HepG2 (cell line): ENCODE data around the gene TMEM185B. TPM values are rescaled to one million over a fixed set of nuclear protein-coding genes. Genes with fewer than 3 reads are reported as not detected.

ENCODE experiments used
- HDAC1 ChIP-seq: sonication (generic); formaldehyde crosslinking; IDR thresholded peaks from 2 replicates; pipeline ENCODE4 v1.5.1; 2020; ENCODE audit warnings: mild to moderate bottlenecking, missing genetic modification reagents
- JARID2 ChIP-seq: sonication (generic); formaldehyde crosslinking; IDR thresholded peaks from 2 replicates; pipeline ENCODE4 v1.8.1; 2023; ENCODE audit warnings: missing genetic modification reagents, inconsistent platforms; ENCODE audit not compliant: insufficient replicate concordance
- POLR2A ChIP-seq, 2 experiments: IDR thresholded peaks; 2 replicates each; pipeline ENCODE4 v1.6.1; 2011; ENCODE audit warnings: low read depth in 2 of 2, low read length in 2 of 2, mild to moderate bottlenecking in 1 of 2, moderate library complexity in 1 of 2; ENCODE audit not compliant: insufficient read depth in 1 of 2
- RELA ChIP-seq: sonication (generic); formaldehyde crosslinking; IDR thresholded peaks from 2 replicates; pipeline ENCODE4 v1.4.0; 2020; ENCODE audit warnings: missing genetic modification reagents
- RFX5 ChIP-seq: IDR thresholded peaks from 2 replicates; pipeline ENCODE4 v1.6.1; 2011; ENCODE audit warnings: low read depth, low read length, improper control_type of control experiment
- U2AF1 ChIP-seq: fragments of 200-400 bp; formaldehyde crosslinking; optimal IDR thresholded peaks from 2 replicates; pipeline ENCODE3; 2017; ENCODE audit warnings: mild to moderate bottlenecking, low read depth, low read length
- ZKSCAN5 ChIP-seq: sonication (generic); formaldehyde crosslinking; IDR thresholded peaks from 2 replicates; pipeline ENCODE4 v1.5.1; 2020; ENCODE audit warnings: mild to moderate bottlenecking, missing genetic modification reagents
- ZMYM3 ChIP-seq: sonication (generic); formaldehyde crosslinking; IDR thresholded peaks from 2 replicates; pipeline ENCODE4 v1.5.1; 2020; ENCODE audit warnings: mild to moderate bottlenecking, missing genetic modification reagents
- ZNF230 ChIP-seq: sonication (generic); formaldehyde crosslinking; IDR thresholded peaks from 2 replicates; pipeline ENCODE4 v1.4.0; 2020; ENCODE audit warnings: mild to moderate bottlenecking, missing genetic modification reagents
- ZNF235 ChIP-seq: sonication (generic); formaldehyde crosslinking; IDR thresholded peaks from 2 replicates; pipeline ENCODE4 v1.8.1; 2023; ENCODE audit warnings: mild to moderate bottlenecking, missing genetic modification reagents, borderline replicate concordance
- ZNF292 ChIP-seq: sonication (generic); formaldehyde crosslinking; IDR thresholded peaks from 2 replicates; pipeline ENCODE4 v1.8.1; 2022; ENCODE audit warnings: mild to moderate bottlenecking, low read depth, missing genetic modification reagents, borderline replicate concordance
- ZNF30 ChIP-seq: sonication (generic); formaldehyde crosslinking; IDR thresholded peaks from 2 replicates; pipeline ENCODE4 v1.5.0; 2020; ENCODE audit warnings: mild to moderate bottlenecking, missing genetic modification reagents
- ZNF329 ChIP-seq: sonication (generic); formaldehyde crosslinking; IDR thresholded peaks from 2 replicates; pipeline ENCODE4 v1.9.0; 2021; ENCODE audit warnings: low read depth, mild to moderate bottlenecking, missing genetic modification reagents
- ZNF543 ChIP-seq: sonication (generic); formaldehyde crosslinking; IDR thresholded peaks from 2 replicates; pipeline ENCODE4 v1.4.0; 2020; ENCODE audit warnings: mild to moderate bottlenecking, missing genetic modification reagents
- ZNF577 ChIP-seq: sonication (generic); formaldehyde crosslinking; IDR thresholded peaks from 2 replicates; pipeline ENCODE4 v1.4.0; 2020; ENCODE audit warnings: mild to moderate bottlenecking, low read depth, missing genetic modification reagents, borderline replicate concordance
- ZNF652 ChIP-seq: IDR thresholded peaks from 2 replicates; pipeline ENCODE4 v1.6.1; 2016; ENCODE audit warnings: low read depth, borderline replicate concordance
- ZNF788 ChIP-seq: sonication (generic); formaldehyde crosslinking; IDR thresholded peaks from 2 replicates; pipeline ENCODE4 v1.5.0; 2020; ENCODE audit warnings: mild to moderate bottlenecking, missing genetic modification reagents, borderline replicate concordance
- polyA plus RNA-seq, 8 experiments: library from polyadenylated mRNA; depleted of rRNA in 3 of 8; stranded (reverse) in 7 of 8; unstranded in 1 of 8; fragments of >200 nt; fragmentation: Illumina TruSeq in 4 of 8; extraction: Trizol in 4 of 8; gene quantifications; 2 replicates each; pipeline versions ENCODE4 v1.2.1 to v1.2.3, GENCODE V29; 2011 to 2016; ENCODE audit warnings: low read depth in 4 of 8, missing spikeins in 1 of 8, mixed read lengths in 1 of 8; ENCODE audit not compliant: insufficient read depth in 1 of 8
- total RNA-seq, 5 experiments: library from RNA; depleted of rRNA; stranded (reverse); fragments of >200 nt; fragmentation: Illumina TruSeq; extraction: Trizol; gene quantifications; 2 replicates each; pipeline ENCODE4 v1.2.3, GENCODE V29; 2016; ENCODE audit warnings: low read depth in 1 of 5
- TF ChIP-seq, protein P1 (sequence below): sonication (generic); formaldehyde crosslinking; IDR thresholded peaks from 2 replicates; pipeline ENCODE4 v1.5.1; 2020; ENCODE audit warnings: missing genetic modification reagents, mild to moderate bottlenecking, borderline replicate concordance
- TF ChIP-seq, protein P2 (sequence below): sonication (generic); formaldehyde crosslinking; IDR thresholded peaks from 2 replicates; pipeline ENCODE4 v1.5.1; 2020; ENCODE audit warnings: mild to moderate bottlenecking, missing genetic modification reagents, borderline replicate concordance
- TF ChIP-seq, protein P3 (sequence below): sonication (generic); formaldehyde crosslinking; IDR thresholded peaks from 2 replicates; pipeline ENCODE4 v1.9.0; 2021; ENCODE audit warnings: missing genetic modification reagents, borderline replicate concordance

The TMEM185B gene
- total and polyA plus RNA-seq, 2 of the 13 experiments (the other 11 are each of a cell fraction or from before 2014, with no cell fraction given): 5.6 to 7.0 TPM

- TF ChIP-seq, protein P1, sequence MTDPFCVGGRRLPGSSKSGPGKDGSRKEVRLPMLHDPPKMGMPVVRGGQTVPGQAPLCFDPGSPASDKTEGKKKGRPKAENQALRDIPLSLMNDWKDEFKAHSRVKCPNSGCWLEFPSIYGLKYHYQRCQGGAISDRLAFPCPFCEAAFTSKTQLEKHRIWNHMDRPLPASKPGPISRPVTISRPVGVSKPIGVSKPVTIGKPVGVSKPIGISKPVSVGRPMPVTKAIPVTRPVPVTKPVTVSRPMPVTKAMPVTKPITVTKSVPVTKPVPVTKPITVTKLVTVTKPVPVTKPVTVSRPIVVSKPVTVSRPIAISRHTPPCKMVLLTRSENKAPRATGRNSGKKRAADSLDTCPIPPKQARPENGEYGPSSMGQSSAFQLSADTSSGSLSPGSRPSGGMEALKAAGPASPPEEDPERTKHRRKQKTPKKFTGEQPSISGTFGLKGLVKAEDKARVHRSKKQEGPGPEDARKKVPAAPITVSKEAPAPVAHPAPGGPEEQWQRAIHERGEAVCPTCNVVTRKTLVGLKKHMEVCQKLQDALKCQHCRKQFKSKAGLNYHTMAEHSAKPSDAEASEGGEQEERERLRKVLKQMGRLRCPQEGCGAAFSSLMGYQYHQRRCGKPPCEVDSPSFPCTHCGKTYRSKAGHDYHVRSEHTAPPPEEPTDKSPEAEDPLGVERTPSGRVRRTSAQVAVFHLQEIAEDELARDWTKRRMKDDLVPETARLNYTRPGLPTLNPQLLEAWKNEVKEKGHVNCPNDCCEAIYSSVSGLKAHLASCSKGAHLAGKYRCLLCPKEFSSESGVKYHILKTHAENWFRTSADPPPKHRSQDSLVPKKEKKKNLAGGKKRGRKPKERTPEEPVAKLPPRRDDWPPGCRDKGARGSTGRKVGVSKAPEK (CRISPR knock-in tag): 0 out of 2 replicates have a peak, but pooled peaks have one; percentile 6
- TF ChIP-seq ZNF329 (CRISPR knock-in tag): no peak
- TF ChIP-seq ZNF652: no peak
- TF ChIP-seq ZNF543 (CRISPR knock-in tag): peak; percentile 56; the same call in 1 of the 2 replicates
- TF ChIP-seq RFX5: no peak
- TF ChIP-seq ZNF235: peak; percentile 85; the same call in 1 of the 2 replicates
- peak in 1 of 2 experiments; percentile 36; a peak in 1 of 4 replicates for TF ChIP-seq POLR2A (IDR thresholded peaks at IDR 0.05; ENCODE audit: insufficient read depth in 1 of 2, low read depth in 2 of 2, low read length in 2 of 2)
- no peak for TF ChIP-seq ZNF230 (CRISPR knock-in tag)
- TF ChIP-seq ZKSCAN5 (CRISPR knock-in tag): peak; percentile 97
- TF ChIP-seq ZNF30: no peak
- TF ChIP-seq, protein P2, sequence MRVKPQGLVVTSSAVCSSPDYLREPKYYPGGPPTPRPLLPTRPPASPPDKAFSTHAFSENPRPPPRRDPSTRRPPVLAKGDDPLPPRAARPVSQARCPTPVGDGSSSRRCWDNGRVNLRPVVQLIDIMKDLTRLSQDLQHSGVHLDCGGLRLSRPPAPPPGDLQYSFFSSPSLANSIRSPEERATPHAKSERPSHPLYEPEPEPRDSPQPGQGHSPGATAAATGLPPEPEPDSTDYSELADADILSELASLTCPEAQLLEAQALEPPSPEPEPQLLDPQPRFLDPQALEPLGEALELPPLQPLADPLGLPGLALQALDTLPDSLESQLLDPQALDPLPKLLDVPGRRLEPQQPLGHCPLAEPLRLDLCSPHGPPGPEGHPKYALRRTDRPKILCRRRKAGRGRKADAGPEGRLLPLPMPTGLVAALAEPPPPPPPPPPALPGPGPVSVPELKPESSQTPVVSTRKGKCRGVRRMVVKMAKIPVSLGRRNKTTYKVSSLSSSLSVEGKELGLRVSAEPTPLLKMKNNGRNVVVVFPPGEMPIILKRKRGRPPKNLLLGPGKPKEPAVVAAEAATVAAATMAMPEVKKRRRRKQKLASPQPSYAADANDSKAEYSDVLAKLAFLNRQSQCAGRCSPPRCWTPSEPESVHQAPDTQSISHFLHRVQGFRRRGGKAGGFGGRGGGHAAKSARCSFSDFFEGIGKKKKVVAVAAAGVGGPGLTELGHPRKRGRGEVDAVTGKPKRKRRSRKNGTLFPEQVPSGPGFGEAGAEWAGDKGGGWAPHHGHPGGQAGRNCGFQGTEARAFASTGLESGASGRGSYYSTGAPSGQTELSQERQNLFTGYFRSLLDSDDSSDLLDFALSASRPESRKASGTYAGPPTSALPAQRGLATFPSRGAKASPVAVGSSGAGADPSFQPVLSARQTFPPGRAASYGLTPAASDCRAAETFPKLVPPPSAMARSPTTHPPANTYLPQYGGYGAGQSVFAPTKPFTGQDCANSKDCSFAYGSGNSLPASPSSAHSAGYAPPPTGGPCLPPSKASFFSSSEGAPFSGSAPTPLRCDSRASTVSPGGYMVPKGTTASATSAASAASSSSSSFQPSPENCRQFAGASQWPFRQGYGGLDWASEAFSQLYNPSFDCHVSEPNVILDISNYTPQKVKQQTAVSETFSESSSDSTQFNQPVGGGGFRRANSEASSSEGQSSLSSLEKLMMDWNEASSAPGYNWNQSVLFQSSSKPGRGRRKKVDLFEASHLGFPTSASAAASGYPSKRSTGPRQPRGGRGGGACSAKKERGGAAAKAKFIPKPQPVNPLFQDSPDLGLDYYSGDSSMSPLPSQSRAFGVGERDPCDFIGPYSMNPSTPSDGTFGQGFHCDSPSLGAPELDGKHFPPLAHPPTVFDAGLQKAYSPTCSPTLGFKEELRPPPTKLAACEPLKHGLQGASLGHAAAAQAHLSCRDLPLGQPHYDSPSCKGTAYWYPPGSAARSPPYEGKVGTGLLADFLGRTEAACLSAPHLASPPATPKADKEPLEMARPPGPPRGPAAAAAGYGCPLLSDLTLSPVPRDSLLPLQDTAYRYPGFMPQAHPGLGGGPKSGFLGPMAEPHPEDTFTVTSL: peak; percentile 43; the same call in 1 of the 2 replicates
- TF ChIP-seq ZMYM3 (CRISPR knock-in tag): peak; percentile 77
- TF ChIP-seq U2AF1: peak; percentile 19
- TF ChIP-seq ZNF292 (CRISPR knock-in tag): peak; percentile 88
- TF ChIP-seq RELA (CRISPR knock-in tag): no peak
- TF ChIP-seq JARID2 (CRISPR knock-in tag): no peak
- 0 out of 2 replicates have a peak, but pooled peaks have one; percentile 34 for TF ChIP-seq ZNF788 (CRISPR knock-in tag)
- TF ChIP-seq, protein P3, sequence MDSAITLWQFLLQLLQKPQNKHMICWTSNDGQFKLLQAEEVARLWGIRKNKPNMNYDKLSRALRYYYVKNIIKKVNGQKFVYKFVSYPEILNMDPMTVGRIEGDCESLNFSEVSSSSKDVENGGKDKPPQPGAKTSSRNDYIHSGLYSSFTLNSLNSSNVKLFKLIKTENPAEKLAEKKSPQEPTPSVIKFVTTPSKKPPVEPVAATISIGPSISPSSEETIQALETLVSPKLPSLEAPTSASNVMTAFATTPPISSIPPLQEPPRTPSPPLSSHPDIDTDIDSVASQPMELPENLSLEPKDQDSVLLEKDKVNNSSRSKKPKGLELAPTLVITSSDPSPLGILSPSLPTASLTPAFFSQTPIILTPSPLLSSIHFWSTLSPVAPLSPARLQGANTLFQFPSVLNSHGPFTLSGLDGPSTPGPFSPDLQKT (CRISPR knock-in tag): no peak
- peak; percentile 54 for TF ChIP-seq HDAC1 (CRISPR knock-in tag)
- TF ChIP-seq ZNF577 (CRISPR knock-in tag): no peak
Observed at GRCh38 chr2:120238728-120239487, 15.7 kb upstream of the TMEM185B start (continued).
